ENCODE data around the gene PIK3C2G. TPM values are rescaled to one million over a fixed set of nuclear protein-coding genes. Genes with fewer than 3 reads are reported as not detected.
A peak's percentile ranks its signal among the peaks of the same experiment; 100 is the strongest.

Gene PIK3C2G
- total RNA-seq, 1 donor from 2014 or later = 0.69 TPM

GRCh38 chr12:18427520-18427919 is 166.2 kb downstream of the PIK3C2G start:
- intact Hi-C loops (cut with DNase I) = no loop called here
- H3K4me1 ChIP-seq = no peaks in the 10 kb centered on the region
- DNase-seq = no peak
- no peak for ATAC-seq
- no peaks in the 10 kb centered on the region for H3K9me3 ChIP-seq
- H3K36me3 ChIP-seq = no peaks in the 10 kb centered on the region
- H3K27ac ChIP-seq = no peak overlapping the region
- no peak for TF ChIP-seq CTCF (IDR thresholded peaks at IDR 0.05)
- no peaks in the 10 kb centered on the region for H3K27me3 ChIP-seq
- H3K4me3 ChIP-seq = no peak overlapping the region

GRCh38 chr12:18428416-18428815 is 167.1 kb downstream of the PIK3C2G start:
- no peaks in the 10 kb centered on the region for H3K36me3 ChIP-seq
- H3K4me1 ChIP-seq = no peaks in the 10 kb centered on the region
- ATAC-seq = no peak
- intact Hi-C loops (cut with DNase I) = no loop called here
- no peaks in the 10 kb centered on the region for H3K27me3 ChIP-seq
- H3K27ac ChIP-seq = no peak overlapping the region
- no peaks in the 10 kb centered on the region for H3K9me3 ChIP-seq
- no peak for TF ChIP-seq CTCF (IDR thresholded peaks at IDR 0.05)
- no peak for DNase-seq
- H3K4me3 ChIP-seq = no peak overlapping the region

GRCh38 chr12:18429366-18429765 is 168.0 kb downstream of the PIK3C2G start:
- Histone ChIP-seq H3K9me3 (no peaks in the 10 kb centered on the region), H3K27ac (no peak overlapping the region), H3K27me3 (no peaks in the 10 kb centered on the region), H3K4me1 (no peaks in the 10 kb centered on the region), H3K36me3 (no peaks in the 10 kb centered on the region), H3K4me3 (no peak overlapping the region)
- peak; percentile 33 for ATAC-seq
- no peak for DNase-seq
- intact Hi-C loops (cut with DNase I) = no loop called here
- no peak for TF ChIP-seq CTCF (IDR thresholded peaks at IDR 0.05)

- Histone ChIP-seq H3K36me3 (no peaks in the 10 kb centered on the region), H3K9me3 (no peaks in the 10 kb centered on the region), H3K27ac (no peak overlapping the region), H3K27me3 (no peaks in the 10 kb centered on the region), H3K4me3 (no peak overlapping the region), H3K4me1 (no peaks in the 10 kb centered on the region)
- intact Hi-C loops (cut with DNase I) = no loop called here
- no peak for DNase-seq
- peak; percentile 92 for ATAC-seq
- TF ChIP-seq CTCF (IDR thresholded peaks at IDR 0.05) = peak; percentile 72
Observed at GRCh38 chr12:18430425-18431048, 169.2 kb downstream of the PIK3C2G start.

DNA sequence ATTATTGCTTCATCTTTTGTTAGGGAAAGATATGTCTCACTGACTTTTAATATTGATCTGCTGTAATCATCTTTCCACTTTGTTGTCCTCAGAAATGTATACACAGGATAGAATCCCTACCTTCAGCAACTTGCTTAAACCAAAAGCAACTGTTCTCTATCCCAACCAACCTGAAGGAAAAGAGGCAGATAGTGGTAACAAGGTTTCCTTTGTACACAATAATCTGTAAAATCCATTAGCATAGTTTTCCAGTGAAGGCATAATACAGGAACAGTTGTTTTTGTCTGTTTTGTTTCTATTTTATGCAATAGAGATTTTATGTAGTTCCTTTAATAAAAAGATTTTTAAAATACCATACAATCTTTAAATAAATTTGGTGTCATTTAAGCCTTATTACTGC is 170.5 kb downstream of the PIK3C2G start:
- no peak for TF ChIP-seq CTCF (IDR thresholded peaks at IDR 0.05)
- no peaks in the 10 kb centered on the region for H3K4me1 ChIP-seq

GRCh38 chr12:18432206-18432605 is 170.9 kb downstream of the PIK3C2G start:
- Histone ChIP-seq H3K9me3 (no peaks in the 10 kb centered on the region), H3K27ac (no peak overlapping the region), H3K4me3 (no peak overlapping the region), H3K36me3 (no peaks in the 10 kb centered on the region), H3K27me3 (no peaks in the 10 kb centered on the region), H3K4me1 (no peaks in the 10 kb centered on the region)
- intact Hi-C loops (cut with DNase I) = no loop called here
- no peak for TF ChIP-seq CTCF (IDR thresholded peaks at IDR 0.05)
- ATAC-seq = no peak
- DNase-seq = no peak

More for the DNA sequence above, 170.5 kb downstream of the PIK3C2G start:
- Histone ChIP-seq H3K9me3 (no peaks in the 10 kb centered on the region), H3K27me3 (no peaks in the 10 kb centered on the region), H3K27ac (no peak overlapping the region), H3K4me3 (no peak overlapping the region), H3K36me3 (no peaks in the 10 kb centered on the region)
- ATAC-seq (no peak), DNase-seq (no peak)
- intact Hi-C loops (cut with DNase I) = no loop called here

Measured in upper lobe of right lung (tissue), 1 donor.